Lung (tissue), 12 donors: ENCODE results near the gene ALOX12. TPM values are rescaled to one million over a fixed set of nuclear protein-coding genes. Genes with fewer than 3 reads are reported as not detected.

ENCODE experiments used
- ATAC-seq: fragments of 200-7000 bp; cut with Tn5 transposase; one replicate; pipeline ENCODE4 v1.9.1; 2020; ENCODE audit warnings: moderate number of reproducible peaks; ENCODE audit not compliant: insufficient read depth, low FRiP score
- DNase-seq, 3 donors: peaks; one replicate each; pipeline ENCODE4 v3.0.0-alpha.2; 2013 to 2017
- H3K27ac ChIP-seq, 2 donors: one replicate each; pipeline ENCODE4 v1.5.1; 2013; ENCODE audit warnings: mild to moderate bottlenecking in 2 of 2, moderate library complexity in 2 of 2, control low read depth in 1 of 2, inconsistent platforms in 1 of 2, low read depth in 1 of 2, low read length in 1 of 2
- H3K27me3 ChIP-seq, 3 donors: one replicate each; pipeline ENCODE4 v1.5.1; 2013; ENCODE audit warnings: low read length in 2 of 3; ENCODE audit not compliant: control insufficient read depth in 3 of 3, insufficient read depth in 3 of 3
- H3K36me3 ChIP-seq, 4 donors: one replicate each; pipeline ENCODE4 v1.5.1; 2013; ENCODE audit warnings: low read length in 4 of 4, mild to moderate bottlenecking in 1 of 4, moderate library complexity in 1 of 4; ENCODE audit not compliant: control insufficient read depth in 4 of 4, insufficient read depth in 4 of 4
- H3K4me1 ChIP-seq, 5 donors: one replicate each; pipeline ENCODE4 v1.5.1; 2013; ENCODE audit warnings: low read length in 5 of 5, mild to moderate bottlenecking in 2 of 5, moderate library complexity in 1 of 5; ENCODE audit not compliant: control insufficient read depth in 5 of 5, insufficient read depth in 5 of 5
- H3K4me3 ChIP-seq: one replicate; pipeline ENCODE4 v1.5.1; 2013; ENCODE audit warnings: mild to moderate bottlenecking, control low read depth, moderate library complexity
- H3K9ac ChIP-seq, 2 donors: one replicate each; pipeline ENCODE4 v1.5.1; 2013; ENCODE audit warnings: low read length in 2 of 2, control low read depth in 1 of 2; ENCODE audit not compliant: insufficient read depth in 1 of 2
- H3K9me3 ChIP-seq, 4 donors: one replicate each; pipeline ENCODE4 v1.5.1; 2013; ENCODE audit warnings: low read length in 3 of 4, mild to moderate bottlenecking in 1 of 4, moderate library complexity in 1 of 4; ENCODE audit not compliant: control insufficient read depth in 4 of 4, insufficient read depth in 3 of 4
- WGBS, 2 donors: extraction: QIAGEN DNeasy Blood & Tissue Kit; methylation state at CpG; one replicate each; pipeline ENCODE4 v1.1.7; 2013; 5-methylcytosine and 5-hydroxymethylcytosine counted together
- polyA plus RNA-seq, 2 donors: library from polyadenylated mRNA; stranded (reverse); fragments of 200-250 nt; gene quantifications; one replicate each; pipeline ENCODE4 v1.2.1, GENCODE V29; 2013
- total RNA-seq, 2 donors: library from RNA; depleted of rRNA in 1 of 2; stranded (reverse); fragments of >200 nt in 1 of 2; gene quantifications; one replicate each; pipeline ENCODE4 v1.2.1, GENCODE V29; 2014 to 2021
- TF ChIP-seq, protein P1 (sequence below): IDR thresholded peaks from 2 replicates; pipeline ENCODE4 v1.5.1; 2012; ENCODE audit warnings: mild to moderate bottlenecking; ENCODE audit errors: control extremely low read depth, extremely low read depth
- donor health status: control.
- donor health status: control.
- donor health status: Bipolar disorder and iron deficiency.
- donor health status: healthy.
- donor health status: DM: yes; HTN: yes; CAD: no.

Gene ALOX12
- total and polyA plus RNA-seq, 4 donors, result 0.21 to 0.95 (median 0.45) TPM

GRCh38 chr17:7026471-7027115, 30.7 kb downstream of the ALOX12 start:
- H3K4me1 ChIP-seq, result peaks cover 0 to 13% (median 6%) of the 10 kb centered on the region in 5 donors
- H3K9ac ChIP-seq, result no peak overlapping the region
- H3K36me3 ChIP-seq, result peaks cover 0 to 6% (median 0%) of the 10 kb centered on the region in 4 donors
- peaks cover 0 to 18% (median 15%) of the 10 kb centered on the region in 3 donors for H3K27me3 ChIP-seq
- ATAC-seq, result no peak
- no peak overlapping the region for H3K4me3 ChIP-seq
- H3K27ac ChIP-seq, result peak overlapping the region in 1 of 2 donors; percentile 55
- no peak for DNase-seq
- TF ChIP-seq, protein P1, sequence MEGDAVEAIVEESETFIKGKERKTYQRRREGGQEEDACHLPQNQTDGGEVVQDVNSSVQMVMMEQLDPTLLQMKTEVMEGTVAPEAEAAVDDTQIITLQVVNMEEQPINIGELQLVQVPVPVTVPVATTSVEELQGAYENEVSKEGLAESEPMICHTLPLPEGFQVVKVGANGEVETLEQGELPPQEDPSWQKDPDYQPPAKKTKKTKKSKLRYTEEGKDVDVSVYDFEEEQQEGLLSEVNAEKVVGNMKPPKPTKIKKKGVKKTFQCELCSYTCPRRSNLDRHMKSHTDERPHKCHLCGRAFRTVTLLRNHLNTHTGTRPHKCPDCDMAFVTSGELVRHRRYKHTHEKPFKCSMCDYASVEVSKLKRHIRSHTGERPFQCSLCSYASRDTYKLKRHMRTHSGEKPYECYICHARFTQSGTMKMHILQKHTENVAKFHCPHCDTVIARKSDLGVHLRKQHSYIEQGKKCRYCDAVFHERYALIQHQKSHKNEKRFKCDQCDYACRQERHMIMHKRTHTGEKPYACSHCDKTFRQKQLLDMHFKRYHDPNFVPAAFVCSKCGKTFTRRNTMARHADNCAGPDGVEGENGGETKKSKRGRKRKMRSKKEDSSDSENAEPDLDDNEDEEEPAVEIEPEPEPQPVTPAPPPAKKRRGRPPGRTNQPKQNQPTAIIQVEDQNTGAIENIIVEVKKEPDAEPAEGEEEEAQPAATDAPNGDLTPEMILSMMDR, result no peak
- no peaks in the 10 kb centered on the region for H3K9me3 ChIP-seq
- 81 to 86% methylated on average over 29 of the region's 29 CpGs for WGBS, 2 donors

DNA sequence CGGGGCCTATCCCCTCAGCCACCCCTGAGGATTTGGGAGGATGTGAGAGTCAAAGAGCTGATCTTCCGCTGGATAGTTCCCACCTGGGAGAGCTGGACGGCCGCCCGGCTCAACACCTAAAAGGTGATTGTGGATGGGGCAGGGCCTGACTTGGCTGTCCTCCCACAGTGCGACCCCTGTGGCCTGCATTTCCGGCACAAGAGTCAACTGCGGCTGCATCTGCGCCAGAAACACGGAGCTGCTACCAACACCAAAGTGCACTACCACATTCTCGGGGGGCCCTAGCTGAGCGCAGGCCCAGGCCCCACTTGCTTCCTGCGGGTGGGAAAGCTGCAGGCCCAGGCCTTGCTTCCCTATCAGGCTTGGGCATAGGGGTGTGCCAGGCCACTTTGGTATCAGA, 31.5 kb downstream of the ALOX12 start:
- DNase-seq (no peak), ATAC-seq (no peak)
- Histone ChIP-seq H3K36me3 (peaks cover 0 to 6% (median 0%) of the 10 kb centered on the region in 4 donors), H3K9me3 (no peaks in the 10 kb centered on the region), H3K27ac (no peak overlapping the region), H3K4me1 (peaks cover 0 to 10% (median 6%) of the 10 kb centered on the region in 5 donors), H3K9ac (no peak overlapping the region), H3K27me3 (peaks cover 0 to 12% (median 12%) of the 10 kb centered on the region in 3 donors), H3K4me3 (no peak overlapping the region)
- TF ChIP-seq, protein P1, result no peak
- 69 to 82% methylated on average over 13 of the region's 13 CpGs for WGBS, 2 donors

- TF ChIP-seq, protein P1, result no peak
- Histone ChIP-seq H3K4me1 (peaks cover 0 to 10% (median 6%) of the 10 kb centered on the region in 5 donors), H3K9me3 (no peaks in the 10 kb centered on the region), H3K4me3 (no peak overlapping the region), H3K27me3 (no peaks in the 10 kb centered on the region), H3K27ac (peak overlapping the region; percentile 64 to 67), H3K36me3 (peaks cover 0 to 6% (median 0%) of the 10 kb centered on the region in 4 donors), H3K9ac (no peak overlapping the region)
- no peak for DNase-seq
- WGBS, 2 donors, result 76 to 81% methylated on average over 3 of the region's 3 CpGs
- no peak for ATAC-seq
Measured at GRCh38 chr17:7029096-7029495, 33.2 kb downstream of the ALOX12 start.

DNA sequence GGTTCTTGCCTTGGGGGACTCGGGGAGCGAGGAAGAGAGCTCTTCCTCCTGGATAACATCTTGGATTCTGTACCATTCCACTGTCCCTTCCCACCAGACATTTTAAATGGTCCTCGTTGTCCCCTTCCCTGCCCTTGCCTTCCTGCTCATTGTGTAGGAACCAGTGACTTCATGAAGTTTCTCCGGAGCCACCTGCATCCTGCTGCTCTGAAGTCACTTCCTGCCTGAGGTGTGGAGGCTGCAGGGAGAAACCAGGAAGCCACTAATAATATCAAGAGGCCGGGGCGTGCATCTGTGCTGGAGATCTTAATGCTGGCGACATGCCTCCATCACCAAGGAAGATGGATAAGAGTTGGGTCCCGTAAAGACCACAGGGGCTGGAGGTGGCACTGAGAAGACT, 33.8 kb downstream of the ALOX12 start:
- no peaks in the 10 kb centered on the region for H3K27me3 ChIP-seq
- H3K27ac ChIP-seq, result peak overlapping the region; percentile 35 to 67
- 28 to 46% methylated on average over 8 of the region's 8 CpGs for WGBS, 2 donors
- peak; percentile 9 for ATAC-seq
- H3K9ac ChIP-seq, result no peak overlapping the region
- peaks cover 0 to 10% (median 6%) of the 10 kb centered on the region in 5 donors for H3K4me1 ChIP-seq
- DNase-seq, result peak in 1 of 3 donors; percentile 69
- no peak overlapping the region for H3K4me3 ChIP-seq
- TF ChIP-seq, protein P1, result no peak
- peaks cover 0 to 6% (median 0%) of the 10 kb centered on the region in 4 donors for H3K36me3 ChIP-seq
- no peaks in the 10 kb centered on the region for H3K9me3 ChIP-seq
